Measurements from ENCODE around the gene PINK1. TPM values are rescaled to one million over a fixed set of nuclear protein-coding genes. Genes with fewer than 3 reads are reported as not detected.

The PINK1 gene
- polyA plus RNA-seq, 1 donor from 2014 or later: 73.4 TPM

DNA sequence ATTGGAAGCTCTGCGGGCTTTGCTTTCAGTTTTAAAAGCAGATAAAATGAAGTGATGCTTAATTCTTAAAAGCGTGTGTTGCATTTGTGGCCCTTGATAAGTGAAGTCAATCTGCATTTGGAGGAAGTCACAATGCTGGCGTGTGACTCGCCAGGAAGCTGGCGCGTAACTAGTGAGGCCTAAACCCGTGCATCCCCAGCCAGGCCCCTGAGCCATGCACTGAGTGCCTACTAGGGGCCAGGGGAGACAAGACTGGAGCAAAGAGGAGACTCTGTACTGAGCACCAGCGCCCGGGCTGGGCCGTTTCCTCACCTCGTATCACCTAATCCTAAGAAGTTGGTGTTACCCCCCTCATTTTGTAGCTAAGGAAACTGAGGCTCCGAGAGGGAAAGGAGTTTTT lies 32.5 kb downstream of the PINK1 start:
- Histone ChIP-seq H3K4me3 (ENCODE audit: low read length) (no peak overlapping the region), H3K9me3 (ENCODE audit: low read length) (no peaks in the 10 kb centered on the region), H3K4me2 (ENCODE audit: low read length) (no peak overlapping the region), H3K9me2 (ENCODE audit: insufficient read depth, low read length) (no peaks in the 10 kb centered on the region), H3K36me3 (ENCODE audit: insufficient read depth, low read length) (no peaks in the 10 kb centered on the region), H3K27ac (ENCODE audit: low read length) (no peak overlapping the region), H3K9ac (ENCODE audit: low read length) (no peak overlapping the region), H2AFZ (ENCODE audit: low read depth, low read length) (no peak overlapping the region), H3F3A (ENCODE audit: insufficient read depth, low read length, poor library complexity, severe bottlenecking) (no peaks in the 10 kb centered on the region), H4K20me1 (ENCODE audit: insufficient read depth) (no peaks in the 10 kb centered on the region), H3K79me2 (replicated peaks; ENCODE audit: insufficient read depth, low read length) (peaks cover 5% of the 10 kb centered on the region), H3K27me3 (ENCODE audit: insufficient read depth, low read depth, low read length) (no peaks in the 10 kb centered on the region)
- TF ChIP-seq CTCF (IDR thresholded peaks at IDR 0.05; ENCODE audit: poor library complexity, severe bottlenecking): no peak
- no peak for TF ChIP-seq RAD21 (conservative IDR thresholded peaks at IDR 0.05)
- no peak for TF ChIP-seq TAF1 (IDR thresholded peaks at IDR 0.05; ENCODE audit: low read depth)
- TF ChIP-seq POLR2AphosphoS5 (IDR thresholded peaks at IDR 0.05): no peak
- no peak for TF ChIP-seq EZH2 (IDR thresholded peaks at IDR 0.05; ENCODE audit: borderline replicate concordance, insufficient read depth, low read length, poor library complexity, severe bottlenecking)
- TF ChIP-seq REST (IDR thresholded peaks at IDR 0.05; ENCODE audit: borderline replicate concordance): no peak

DNA sequence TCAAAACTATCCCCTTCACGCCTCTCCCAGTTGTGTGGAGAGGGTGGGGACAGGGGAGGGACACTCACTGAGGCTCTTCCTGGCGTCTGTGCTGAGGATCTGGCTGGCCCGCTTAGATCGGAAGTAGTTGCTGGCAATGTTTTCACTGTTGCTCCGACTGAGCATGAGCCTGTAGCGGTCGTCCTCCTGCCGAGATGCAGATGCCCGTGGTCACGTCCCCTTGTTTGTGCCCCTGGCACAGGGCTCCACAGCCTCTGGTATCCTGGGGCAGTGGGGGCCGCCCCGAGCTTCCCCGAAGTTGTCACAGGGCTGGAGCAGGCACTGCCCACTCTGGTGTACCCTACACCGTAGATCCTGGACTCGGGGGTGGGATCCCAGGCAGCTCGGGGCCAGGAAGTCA lies 32.9 kb downstream of the PINK1 start:
- H4K20me1 ChIP-seq (ENCODE audit: insufficient read depth): no peaks in the 10 kb centered on the region
- H3K9me2 ChIP-seq (ENCODE audit: insufficient read depth, low read length): no peaks in the 10 kb centered on the region
- no peak overlapping the region for H3K4me3 ChIP-seq (ENCODE audit: low read length)
- peaks cover under 1% of the 10 kb centered on the region for H3K79me2 ChIP-seq (replicated peaks; ENCODE audit: insufficient read depth, low read length)
- H2AFZ ChIP-seq (ENCODE audit: low read depth, low read length): no peak overlapping the region
- H3K36me3 ChIP-seq (ENCODE audit: insufficient read depth, low read length): no peaks in the 10 kb centered on the region
- no peaks in the 10 kb centered on the region for H3K27me3 ChIP-seq (ENCODE audit: insufficient read depth, low read depth, low read length)
- H3K9ac ChIP-seq (ENCODE audit: low read length): no peak overlapping the region
- no peaks in the 10 kb centered on the region for H3F3A ChIP-seq (ENCODE audit: insufficient read depth, low read length, poor library complexity, severe bottlenecking)
- TF ChIP-seq POLR2AphosphoS5 (IDR thresholded peaks at IDR 0.05) (no peak), REST (IDR thresholded peaks at IDR 0.05; ENCODE audit: borderline replicate concordance) (no peak), TAF1 (IDR thresholded peaks at IDR 0.05; ENCODE audit: low read depth) (no peak), SMC3 (conservative IDR thresholded peaks at IDR 0.05; ENCODE audit: poor library complexity) (no peak)
- H3K27ac ChIP-seq (ENCODE audit: low read length): no peak overlapping the region
- no peaks in the 10 kb centered on the region for H3K9me3 ChIP-seq (ENCODE audit: low read length)
- H3K4me2 ChIP-seq (ENCODE audit: low read length): no peak overlapping the region

Data from neural cell (in vitro differentiated cells).